Liver (tissue), 9 donors: Measurements from ENCODE around the gene ADAR. TPM values are rescaled to one million over a fixed set of nuclear protein-coding genes. Genes with fewer than 3 reads are reported as not detected.

Experiments used
- DNase-seq: peaks from one replicate; pipeline ENCODE4 v3.0.0-alpha.2; 2017; ENCODE audit warnings: low spot score
- H3K27ac ChIP-seq, 2 donors: one replicate each; pipeline ENCODE4 v1.7.0; 2013; ENCODE audit warnings: inconsistent platforms in 2 of 2, low read length in 2 of 2, control low read depth in 1 of 2, low read depth in 1 of 2, mild to moderate bottlenecking in 1 of 2
- H3K27me3 ChIP-seq, 4 donors: one replicate each; pipeline versions ENCODE4 v1.6.1 to v1.7.0; 2013; ENCODE audit warnings: low read length in 3 of 4, inconsistent platforms in 1 of 4, mild to moderate bottlenecking in 1 of 4, moderate library complexity in 1 of 4; ENCODE audit not compliant: control insufficient read depth in 4 of 4, insufficient read depth in 4 of 4
- H3K36me3 ChIP-seq, 4 donors: one replicate each; pipeline versions ENCODE4 v1.6.1 to v1.7.0; 2013; ENCODE audit warnings: low read length in 3 of 4, mild to moderate bottlenecking in 3 of 4, low read depth in 1 of 4, moderate library complexity in 1 of 4; ENCODE audit not compliant: control insufficient read depth in 4 of 4, insufficient read depth in 3 of 4
- H3K4me1 ChIP-seq, 4 donors: one replicate each; pipeline versions ENCODE4 v1.6.1 to v1.7.0; 2013; ENCODE audit warnings: low read length in 3 of 4, mild to moderate bottlenecking in 3 of 4, moderate library complexity in 1 of 4; ENCODE audit not compliant: control insufficient read depth in 4 of 4, insufficient read depth in 4 of 4
- H3K4me3 ChIP-seq, 3 donors: one replicate each; pipeline versions ENCODE4 v1.6.1 to v1.7.0; 2013; ENCODE audit warnings: low read length in 3 of 3, control low read depth in 1 of 3, low read depth in 1 of 3, mild to moderate bottlenecking in 1 of 3
- H3K9ac ChIP-seq, 2 donors: one replicate each; pipeline ENCODE4 v1.7.0; 2013; ENCODE audit warnings: low read length in 2 of 2, mild to moderate bottlenecking in 2 of 2, moderate library complexity in 2 of 2, control low read depth in 1 of 2, low read depth in 1 of 2
- H3K9me3 ChIP-seq, 4 donors: one replicate each; pipeline versions ENCODE4 v1.6.1 to v1.7.0; 2013; ENCODE audit warnings: low read length in 3 of 4; ENCODE audit not compliant: control insufficient read depth in 4 of 4
- ATF3 ChIP-seq: IDR thresholded peaks from 2 replicates; pipeline ENCODE4 v1.6.1; 2016; ENCODE audit warnings: antibody characterized with exemption
- CTCF ChIP-seq: fragments of 150-350 bp; IDR thresholded peaks from 2 replicates; pipeline ENCODE4 v1.5.1; 2017; ENCODE audit warnings: improper control_type of control experiment, low read depth, low read length; ENCODE audit not compliant: missing input control
- EGR1 ChIP-seq, 2 donors: IDR thresholded peaks; 2 replicates each; pipeline ENCODE4 v1.6.1; 2016 to 2018; ENCODE audit warnings: antibody characterized with exemption in 2 of 2, low read depth in 2 of 2
- FOXA1 ChIP-seq: IDR thresholded peaks from 2 replicates; pipeline ENCODE4 v1.6.1; 2016; ENCODE audit warnings: antibody characterized with exemption
- FOXA2 ChIP-seq: IDR thresholded peaks from 2 replicates; pipeline ENCODE4 v1.6.1; 2016; ENCODE audit warnings: antibody characterized with exemption
- GABPA ChIP-seq, 2 donors: IDR thresholded peaks in 1 of 2; conservative IDR thresholded peaks in 1 of 2; 2 replicates each; pipeline ENCODE4 v1.6.1; 2016; ENCODE audit warnings: antibody characterized with exemption in 2 of 2, mild to moderate bottlenecking in 1 of 2, moderate library complexity in 1 of 2
- HNF4A ChIP-seq, 2 donors: conservative IDR thresholded peaks; 2 replicates each; pipeline ENCODE4 v1.6.1; 2016; ENCODE audit warnings: antibody characterized with exemption in 2 of 2, mild to moderate bottlenecking in 2 of 2
- HNF4G ChIP-seq: IDR thresholded peaks from 2 replicates; pipeline ENCODE4 v1.6.1; 2016; ENCODE audit warnings: antibody characterized with exemption
- JUND ChIP-seq, 2 donors: IDR thresholded peaks; 2 replicates each; pipeline ENCODE4 v1.6.1; 2016; ENCODE audit warnings: antibody characterized with exemption in 2 of 2
- MAX ChIP-seq: IDR thresholded peaks from 2 replicates; pipeline ENCODE4 v1.6.1; 2016; ENCODE audit warnings: antibody characterized with exemption
- NR2F2 ChIP-seq: IDR thresholded peaks from 2 replicates; pipeline ENCODE4 v1.6.1; 2016; ENCODE audit warnings: antibody characterized with exemption
- RAD21 ChIP-seq, 2 donors: IDR thresholded peaks; 2 replicates each; pipeline ENCODE4 v1.6.1; 2016; ENCODE audit warnings: antibody characterized with exemption in 2 of 2, mild to moderate bottlenecking in 2 of 2
- REST ChIP-seq: IDR thresholded peaks from 2 replicates; pipeline ENCODE4 v1.6.1; 2016; ENCODE audit warnings: antibody characterized with exemption, mild to moderate bottlenecking
- RXRA ChIP-seq, 2 donors: IDR thresholded peaks; 2 replicates each; pipeline ENCODE4 v1.6.1; 2017 to 2018; ENCODE audit warnings: antibody characterized with exemption in 2 of 2, mild to moderate bottlenecking in 1 of 2
- SP1 ChIP-seq: IDR thresholded peaks from 2 replicates; pipeline ENCODE4 v1.6.1; 2018; ENCODE audit warnings: antibody characterized with exemption, mild to moderate bottlenecking
- TAF1 ChIP-seq: conservative IDR thresholded peaks from 2 replicates; pipeline ENCODE4 v1.6.1; 2016; ENCODE audit warnings: antibody characterized with exemption, mild to moderate bottlenecking
- YY1 ChIP-seq: IDR thresholded peaks from 2 replicates; pipeline ENCODE4 v1.6.1; 2016; ENCODE audit warnings: antibody characterized with exemption, mild to moderate bottlenecking
- ZBTB33 ChIP-seq: IDR thresholded peaks from 2 replicates; pipeline ENCODE4 v1.6.1; 2016; ENCODE audit warnings: antibody characterized with exemption
- WGBS: extraction: QIAGEN DNeasy Blood & Tissue Kit; methylation state at CpG from one replicate; pipeline ENCODE4 v1.1.7; 2013; 5-methylcytosine and 5-hydroxymethylcytosine counted together
- polyA plus RNA-seq, 2 donors: library from polyadenylated mRNA; stranded (reverse) in 1 of 2; unstranded in 1 of 2; fragments of 200-250 nt in 1 of 2; fragments of >200 nt in 1 of 2; fragmentation: Nextera tagmentation in 1 of 2; extraction: Ambion mirVana in 1 of 2; gene quantifications; one replicate each; pipeline versions ENCODE4 v1.2.1 to v1.2.3, GENCODE V29; 2013 to 2015
- total RNA-seq, 2 donors: library from RNA; depleted of rRNA; stranded (reverse); fragments of >200 nt; gene quantifications; one replicate each; pipeline ENCODE4 v1.2.3, GENCODE V29; 2014
- donor health status: healthy.
- donor health status: healthy.
- donor health status: healthy.
- donor health status: healthy.
- donor health status: healthy.

Gene ADAR
- total and polyA plus RNA-seq, 4 donors = 39.3 to 76.1 (median 51.1) TPM

- H3K27me3 ChIP-seq = no peaks in the 10 kb centered on the region
- H3K27ac ChIP-seq = no peak overlapping the region
- no peaks in the 10 kb centered on the region for H3K4me1 ChIP-seq
- 86% methylated on average over 5 of the region's 5 CpGs for WGBS
- no peak for DNase-seq
- no peaks in the 10 kb centered on the region for H3K9me3 ChIP-seq
- no peak for TF ChIP-seq GABPA (IDR thresholded peaks at IDR 0.05 in 1 of 2, conservative IDR thresholded peaks at IDR 0.05 in 1 of 2)
- no peak for TF ChIP-seq YY1
- TF ChIP-seq NR2F2 = no peak
- no peak for TF ChIP-seq HNF4A (conservative IDR thresholded peaks at IDR 0.05)
- no peak for TF ChIP-seq MAX
- no peak for TF ChIP-seq FOXA2
- TF ChIP-seq RXRA (IDR thresholded peaks at IDR 0.05) = no peak
- TF ChIP-seq ATF3 = no peak
- no peak for TF ChIP-seq RAD21 (IDR thresholded peaks at IDR 0.05)
- TF ChIP-seq CTCF = no peak
- no peak for TF ChIP-seq JUND (IDR thresholded peaks at IDR 0.05)
- no peak for TF ChIP-seq TAF1
- TF ChIP-seq EGR1 (IDR thresholded peaks at IDR 0.05; ENCODE audit: low read depth in 2 of 2) = no peak
- no peak for TF ChIP-seq SP1
- no peak for TF ChIP-seq HNF4G
- no peak for TF ChIP-seq FOXA1
- TF ChIP-seq ZBTB33 = no peak
- H3K9ac ChIP-seq = no peak overlapping the region
- H3K36me3 ChIP-seq = peaks cover 31 to 98% (median 85%) of the 10 kb centered on the region in 4 donors
- H3K4me3 ChIP-seq = no peak overlapping the region
Measured at GRCh38 chr1:154590756-154591155, 17.2 kb downstream of the ADAR start.

- TF ChIP-seq TAF1 (no peak), HNF4G (no peak), RAD21 (IDR thresholded peaks at IDR 0.05) (no peak), FOXA2 (no peak), GABPA (IDR thresholded peaks at IDR 0.05 in 1 of 2, conservative IDR thresholded peaks at IDR 0.05 in 1 of 2) (no peak), ATF3 (no peak), FOXA1 (no peak), MAX (no peak), CTCF (no peak), HNF4A (conservative IDR thresholded peaks at IDR 0.05) (no peak), SP1 (no peak), ZBTB33 (no peak), YY1 (no peak), REST (no peak), EGR1 (IDR thresholded peaks at IDR 0.05; ENCODE audit: low read depth in 2 of 2) (no peak), RXRA (IDR thresholded peaks at IDR 0.05) (no peak), JUND (IDR thresholded peaks at IDR 0.05) (no peak)
- no peak overlapping the region for H3K4me3 ChIP-seq
- peaks cover 32 to 98% (median 88%) of the 10 kb centered on the region in 4 donors for H3K36me3 ChIP-seq
- no peaks in the 10 kb centered on the region for H3K27me3 ChIP-seq
- H3K9ac ChIP-seq = no peak overlapping the region
- no peaks in the 10 kb centered on the region for H3K4me1 ChIP-seq
- DNase-seq = no peak
- H3K9me3 ChIP-seq = no peaks in the 10 kb centered on the region
- H3K27ac ChIP-seq = no peak overlapping the region
- 81% methylated on average over 10 of the region's 10 CpGs for WGBS
Measured at GRCh38 chr1:154589780-154590179, 18.2 kb downstream of the ADAR start.
